HG02759 (cell line): Measurements from ENCODE around the gene PDE4B.
"Not testable (repeated sequence)": the region's sequence is repeated elsewhere in the genome, so short reads cannot be mapped to it uniquely, and the experiment has no call there.

ENCODE experiments used
- ATAC-seq: cut with Tn5 transposase; IDR thresholded peaks from one replicate; pipeline ENCODE4 v1.9.1; 2021; ENCODE audit warnings: mild to moderate bottlenecking, moderate library complexity; ENCODE audit not compliant: unreplicated experiment

Gene PDE4B

GRCh38 chr1:66112744-66113400 is 320.2 kb downstream of the PDE4B start:
- ATAC-seq: no peak

DNA sequence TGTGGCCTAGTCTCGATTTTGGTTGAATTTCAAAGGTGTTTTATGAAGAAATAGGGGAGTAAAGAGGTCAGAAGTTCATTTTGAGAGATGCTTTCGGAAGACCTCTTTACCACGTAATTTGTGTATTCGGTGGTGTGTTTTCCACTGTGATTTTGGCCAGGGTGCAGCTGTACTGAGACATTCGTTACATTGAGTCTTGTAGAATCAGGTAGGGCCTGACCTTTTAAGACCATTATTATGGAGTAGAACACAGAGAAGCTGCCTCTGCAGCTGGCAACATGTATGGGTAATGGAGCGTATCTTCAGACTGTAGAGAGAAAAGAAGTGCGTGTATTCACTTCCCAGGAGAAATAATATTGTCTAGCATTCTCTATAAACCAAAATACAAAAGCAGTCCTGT is 326.5 kb downstream of the PDE4B start:
- ATAC-seq: no peak

- ATAC-seq: no peak
Measured at GRCh38 chr1:66124670-66125069, 332.0 kb downstream of the PDE4B start.

DNA sequence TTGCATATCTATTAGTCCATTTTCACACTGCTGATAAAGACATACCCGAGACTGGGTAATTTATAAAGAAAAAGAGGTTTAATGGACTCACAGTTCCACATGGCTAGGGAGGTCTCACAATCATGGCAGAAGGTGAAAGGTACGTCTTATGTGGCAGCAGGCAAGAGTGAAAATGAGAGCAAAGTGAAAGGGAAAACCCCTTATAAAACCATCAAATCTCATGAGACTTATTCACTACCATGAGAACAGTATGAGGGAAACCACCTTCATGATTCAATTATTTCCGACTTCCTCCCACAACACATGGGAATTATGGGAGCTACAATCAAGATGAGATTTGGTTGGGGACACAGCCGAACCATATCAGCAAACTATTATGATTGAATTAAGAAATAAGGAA is 335.9 kb downstream of the PDE4B start:
- ATAC-seq: not testable (repeated sequence)

GRCh38 chr1:66132324-66132723 is 339.6 kb downstream of the PDE4B start:
- no peak for ATAC-seq

DNA sequence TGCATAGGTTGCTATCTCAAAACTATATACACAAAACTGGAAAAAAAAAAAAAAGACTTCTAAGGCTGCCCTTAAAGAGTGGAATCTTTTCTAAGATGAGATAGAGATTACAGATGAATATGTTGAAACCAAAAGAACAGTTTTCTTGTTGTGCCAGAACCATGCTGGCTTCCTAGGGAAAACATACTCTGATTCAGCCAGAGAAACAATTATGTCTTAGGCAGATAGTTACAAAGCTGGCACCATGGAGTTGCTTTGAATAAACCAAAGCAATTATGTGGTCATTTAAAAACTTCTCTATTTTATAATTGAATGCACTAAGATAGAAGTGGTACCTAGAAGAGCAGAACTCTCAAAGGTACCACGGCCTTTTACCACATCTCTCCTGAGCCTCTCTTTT is 341.3 kb downstream of the PDE4B start:
- ATAC-seq: no peak

- no peak for ATAC-seq
Measured at GRCh38 chr1:66135161-66135560, 342.5 kb downstream of the PDE4B start.

- ATAC-seq: not testable (repeated sequence)
Measured at GRCh38 chr1:66136423-66136822, 343.7 kb downstream of the PDE4B start.

DNA sequence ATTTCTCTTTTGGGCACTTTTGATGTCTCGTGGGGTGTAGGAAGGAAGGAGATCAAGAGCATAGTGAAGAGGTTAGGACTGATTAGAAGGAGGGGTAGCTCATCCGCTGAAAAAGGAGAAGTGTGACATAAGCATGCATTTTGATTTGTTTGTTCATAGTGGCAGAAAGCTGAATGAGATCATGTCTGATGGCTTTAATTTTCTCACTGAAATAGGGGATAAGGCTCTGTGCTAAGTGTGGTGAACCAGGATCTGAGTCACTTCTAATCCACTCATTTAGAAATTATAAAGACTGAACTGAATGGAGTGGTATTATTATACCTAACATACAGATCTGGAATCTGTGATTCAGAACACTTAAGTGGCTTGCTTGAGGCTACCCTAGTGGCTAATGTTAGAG is 344.5 kb downstream of the PDE4B start:
- no peak for ATAC-seq

DNA sequence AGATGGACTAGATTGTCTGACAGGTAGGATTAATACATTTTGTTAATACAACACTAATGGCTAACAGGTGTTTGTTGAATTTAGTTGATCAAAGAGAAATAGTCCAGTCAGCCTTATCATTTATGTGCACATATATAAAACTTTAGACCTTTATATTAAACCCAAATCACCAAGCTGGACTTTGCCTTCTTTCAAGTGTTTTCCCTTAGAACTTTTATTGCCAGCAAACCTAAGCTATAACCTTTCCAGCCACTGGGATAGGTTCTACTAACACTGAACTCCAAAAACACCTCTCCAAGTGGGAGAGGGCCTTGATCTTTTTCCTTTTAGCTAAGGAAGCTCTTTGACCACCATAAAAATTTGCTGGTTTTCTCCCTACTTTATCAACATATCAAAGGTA is 345.9 kb downstream of the PDE4B start:
- ATAC-seq: no peak

DNA sequence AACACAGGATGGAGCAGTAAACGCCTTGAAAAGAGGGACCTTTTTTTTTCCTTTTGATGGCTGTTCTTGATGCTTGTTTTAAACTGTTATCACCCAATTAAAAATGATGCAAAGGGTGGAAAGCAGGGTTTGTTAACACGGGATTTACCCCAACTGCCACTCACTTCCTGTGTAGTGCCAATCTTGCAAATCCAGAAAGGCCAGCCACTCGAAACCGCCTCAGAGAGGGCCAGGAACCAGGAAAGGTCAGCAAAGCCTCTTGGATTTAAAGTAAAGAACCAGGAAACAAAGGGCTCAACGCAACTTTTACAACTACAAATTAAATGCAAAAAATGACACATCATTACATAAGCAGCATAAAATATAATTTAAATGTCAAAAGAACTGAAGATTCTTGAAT is 347.4 kb downstream of the PDE4B start:
- ATAC-seq: no peak

GRCh38 chr1:66143651-66144050 is 351.0 kb downstream of the PDE4B start:
- no peak for ATAC-seq

DNA sequence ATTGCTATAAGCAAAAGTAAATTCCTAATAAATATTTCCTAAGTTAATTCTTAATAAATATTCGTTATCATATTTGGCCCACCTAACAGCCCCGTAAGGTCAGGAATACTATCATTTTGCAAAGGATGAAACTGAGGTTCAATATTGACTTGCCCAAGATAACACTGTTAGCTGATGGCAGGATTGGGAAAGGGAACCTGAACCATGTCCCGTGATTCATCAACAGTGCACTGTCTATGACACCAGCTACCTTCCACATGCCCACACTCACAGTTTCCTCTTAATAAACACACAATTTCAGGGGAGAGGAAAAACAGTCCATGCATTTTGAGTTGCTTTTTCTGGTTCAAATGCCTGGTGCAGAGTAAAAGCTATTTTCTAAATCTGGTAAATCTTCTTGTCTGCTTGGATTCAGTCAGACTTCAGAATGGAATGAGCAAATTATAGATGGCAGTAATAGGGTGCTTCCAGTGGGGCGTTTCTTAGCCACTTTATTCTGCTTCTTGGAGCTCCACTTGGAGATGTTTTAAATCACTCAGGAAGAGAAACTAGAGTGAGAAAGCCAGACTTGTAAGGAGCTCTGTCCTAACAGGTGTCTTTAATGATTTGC is 354.6 kb downstream of the PDE4B start:
- no peak for ATAC-seq

DNA sequence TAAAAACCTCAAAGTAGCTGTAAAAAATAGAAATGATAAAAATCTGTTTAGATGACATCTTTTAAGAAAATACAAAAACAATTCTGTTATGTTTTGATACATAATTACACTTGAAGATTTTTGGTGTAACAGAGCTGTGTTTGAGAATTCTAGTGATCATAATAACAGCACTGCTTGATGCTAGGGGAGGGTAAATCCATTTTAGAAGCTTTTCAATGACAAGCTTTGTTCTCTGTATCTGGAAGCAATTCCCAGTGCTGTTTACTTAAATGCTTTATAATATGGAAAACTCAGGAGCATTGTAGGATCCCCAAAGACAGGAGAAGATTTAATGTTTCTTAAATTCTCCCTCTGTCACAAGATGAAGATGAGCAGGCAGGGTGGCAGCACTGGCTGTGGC is 359.3 kb downstream of the PDE4B start:
- ATAC-seq: no peak

GRCh38 chr1:66154394-66154793 is 361.7 kb downstream of the PDE4B start:
- no peak for ATAC-seq

DNA sequence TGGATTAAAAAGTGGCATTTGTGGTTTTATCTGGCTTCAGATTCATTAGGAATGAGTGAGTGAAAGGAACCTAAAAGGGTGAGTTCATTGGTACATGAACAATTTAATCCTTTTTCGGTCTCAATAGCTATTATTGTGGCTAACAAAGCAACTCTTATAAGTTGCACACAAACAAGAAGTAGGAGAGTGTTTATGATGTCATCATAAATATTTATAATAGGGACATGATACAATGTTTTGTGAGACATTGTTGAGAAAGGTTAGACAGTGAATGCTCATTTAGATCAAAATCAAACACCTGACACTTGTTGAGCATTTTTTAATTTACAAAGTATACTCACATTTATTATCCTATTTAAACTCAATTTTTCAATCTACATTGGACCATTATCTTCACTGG is 363.4 kb downstream of the PDE4B start:
- ATAC-seq: no peak

DNA sequence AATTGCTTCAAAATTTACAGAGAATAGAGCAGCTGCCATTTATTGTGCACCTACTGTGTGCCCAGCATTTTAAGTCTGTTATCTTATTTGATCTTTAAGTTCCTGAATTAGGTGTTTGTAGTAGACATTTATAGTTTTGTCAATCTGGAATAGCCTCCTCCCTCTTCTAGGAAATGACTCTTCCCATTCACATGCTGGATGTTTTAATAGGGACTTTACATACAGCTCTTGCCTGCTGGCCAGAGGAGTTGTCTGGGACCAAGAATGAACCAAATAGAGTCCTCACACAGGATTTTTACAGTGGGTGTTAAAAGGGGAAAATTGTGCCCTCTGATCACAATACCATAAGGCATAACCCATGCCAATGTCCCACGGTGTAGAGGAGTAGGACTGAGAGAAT is 367.1 kb downstream of the PDE4B start:
- ATAC-seq: no peak

GRCh38 chr1:66160719-66161118 is 368.0 kb downstream of the PDE4B start:
- no peak for ATAC-seq

DNA sequence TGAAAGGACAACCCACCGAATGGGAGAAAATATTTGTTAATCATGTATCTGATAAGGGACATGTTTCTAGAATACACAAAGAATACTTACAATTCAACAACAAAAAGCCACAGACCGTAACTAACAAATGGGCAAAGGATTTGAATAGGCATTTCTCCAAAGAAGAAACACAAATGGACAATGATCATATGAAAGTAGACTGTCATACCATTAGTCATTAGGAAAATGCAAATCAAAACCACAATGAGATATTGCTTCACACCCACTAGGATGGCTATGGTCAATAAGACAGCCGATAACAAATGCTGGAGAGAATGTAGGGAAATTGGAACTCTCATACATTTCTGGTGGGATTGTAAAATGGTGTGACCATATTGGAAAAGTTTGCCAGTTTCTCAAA is 374.1 kb downstream of the PDE4B start:
- ATAC-seq: no peak

- no peak for ATAC-seq
Measured at GRCh38 chr1:66167267-66167666, 374.6 kb downstream of the PDE4B start.

DNA sequence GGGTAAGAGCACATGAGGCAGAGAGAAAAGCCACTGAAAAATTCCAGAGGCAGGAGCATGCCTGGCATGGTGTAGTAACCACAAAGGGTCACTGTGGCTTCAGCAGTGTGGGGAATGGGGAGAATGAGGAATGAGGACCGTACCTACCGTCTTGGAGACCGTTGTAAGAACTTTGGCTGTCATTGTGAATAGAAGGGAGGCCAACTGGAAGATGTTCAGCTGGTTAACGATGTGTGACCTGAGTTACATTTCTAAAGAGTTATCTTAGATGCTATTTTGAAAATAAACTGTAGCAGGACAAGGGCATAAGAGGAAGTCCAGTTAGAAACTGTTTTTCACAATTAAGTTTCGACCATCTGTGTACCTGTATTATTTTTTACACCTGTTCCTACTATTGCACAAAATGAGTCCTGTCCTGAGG is 375.8 kb downstream of the PDE4B start:
- no peak for ATAC-seq

DNA sequence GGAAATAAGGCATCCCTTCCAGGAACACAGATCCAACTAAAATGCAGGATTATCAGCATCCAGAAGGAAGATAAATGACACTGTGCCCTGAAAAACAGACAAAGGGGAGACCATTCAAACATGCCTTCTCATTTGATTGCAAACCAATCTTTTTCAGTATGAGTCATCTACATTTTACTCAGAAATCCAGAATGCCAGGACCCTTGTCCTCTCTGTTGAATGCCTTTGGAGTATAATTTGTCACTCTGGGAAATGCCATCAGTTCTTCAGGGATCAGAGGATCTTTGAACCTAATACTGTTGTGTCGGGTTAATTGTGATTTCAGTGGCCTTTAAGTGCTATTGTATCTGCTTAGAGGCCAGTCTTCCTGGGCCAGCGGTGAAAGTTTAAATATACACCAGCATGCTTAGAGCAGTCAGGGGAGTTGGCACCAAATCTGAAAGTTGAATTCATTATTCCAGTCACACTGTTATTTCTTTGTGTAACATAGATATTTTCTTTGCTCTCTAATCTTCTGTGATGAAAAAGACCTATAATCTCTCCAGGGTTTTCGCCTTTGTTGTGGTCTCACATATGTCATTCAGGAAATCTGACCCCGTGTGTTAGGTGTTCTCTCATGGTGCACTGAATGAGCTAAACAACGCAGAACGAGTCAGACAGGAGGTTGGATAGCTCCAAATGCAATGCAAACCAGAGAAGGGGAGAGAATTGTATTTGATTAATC is 376.4 kb downstream of the PDE4B start:
- no peak for ATAC-seq
